PC-3 (cell line): ENCODE results near the gene AUTS2.

Experiments used
- EZH2 ChIP-seq: fragments of 300-600 bp; sonication (generic); IDR thresholded peaks from one replicate; pipeline ENCODE4 v1.6.1; 2017; ENCODE audit warnings: antibody characterized with exemption, mild to moderate bottlenecking, low read length; ENCODE audit not compliant: unreplicated experiment
- EZH2phosphoT487 ChIP-seq: fragments of 300-600 bp; sonication (generic); IDR thresholded peaks from 2 replicates; pipeline ENCODE4 v1.6.1; 2018; ENCODE audit warnings: mild to moderate bottlenecking, antibody characterized with exemption, low read length, borderline replicate concordance
- TF ChIP-seq, protein P1 (sequence below): fragments of 300-600 bp; sonication (generic); conservative IDR thresholded peaks from 2 replicates; pipeline ENCODE4 v1.5.1; 2017; ENCODE audit warnings: antibody characterized with exemption, low read depth, mild to moderate bottlenecking, low read length

DNA sequence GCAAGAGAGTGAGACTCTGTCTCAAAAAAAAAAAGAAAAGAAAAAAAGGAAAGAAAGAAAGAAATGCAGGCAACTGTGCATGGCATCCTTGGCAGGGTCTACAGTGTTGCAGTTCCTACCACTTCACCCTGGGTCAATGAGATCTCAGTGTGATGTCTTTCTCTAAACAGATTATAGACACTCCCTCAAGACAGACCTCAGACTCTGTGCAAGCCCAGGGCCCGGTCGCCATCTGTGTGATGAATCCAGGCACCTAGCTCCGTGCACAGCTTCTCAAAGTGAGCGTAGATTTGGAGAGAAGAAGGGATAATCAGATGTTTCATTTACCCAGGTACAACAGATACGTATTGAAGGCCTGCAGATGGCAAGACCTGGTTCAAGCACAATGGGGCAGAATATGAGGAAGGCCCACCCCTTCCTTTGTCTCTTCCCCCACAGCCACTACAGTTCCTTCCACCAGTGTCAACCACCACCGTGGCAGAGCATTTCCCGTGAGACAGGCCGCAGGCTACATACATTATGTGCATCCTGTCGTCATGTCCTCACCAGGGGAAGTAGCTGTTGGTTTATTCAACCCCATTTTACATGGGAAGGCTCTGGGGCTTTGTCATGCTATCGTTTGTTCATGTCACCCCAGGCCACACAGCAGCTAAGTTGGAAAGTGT, 1062.0 kb downstream of the AUTS2 start:
- TF ChIP-seq, protein P1, sequence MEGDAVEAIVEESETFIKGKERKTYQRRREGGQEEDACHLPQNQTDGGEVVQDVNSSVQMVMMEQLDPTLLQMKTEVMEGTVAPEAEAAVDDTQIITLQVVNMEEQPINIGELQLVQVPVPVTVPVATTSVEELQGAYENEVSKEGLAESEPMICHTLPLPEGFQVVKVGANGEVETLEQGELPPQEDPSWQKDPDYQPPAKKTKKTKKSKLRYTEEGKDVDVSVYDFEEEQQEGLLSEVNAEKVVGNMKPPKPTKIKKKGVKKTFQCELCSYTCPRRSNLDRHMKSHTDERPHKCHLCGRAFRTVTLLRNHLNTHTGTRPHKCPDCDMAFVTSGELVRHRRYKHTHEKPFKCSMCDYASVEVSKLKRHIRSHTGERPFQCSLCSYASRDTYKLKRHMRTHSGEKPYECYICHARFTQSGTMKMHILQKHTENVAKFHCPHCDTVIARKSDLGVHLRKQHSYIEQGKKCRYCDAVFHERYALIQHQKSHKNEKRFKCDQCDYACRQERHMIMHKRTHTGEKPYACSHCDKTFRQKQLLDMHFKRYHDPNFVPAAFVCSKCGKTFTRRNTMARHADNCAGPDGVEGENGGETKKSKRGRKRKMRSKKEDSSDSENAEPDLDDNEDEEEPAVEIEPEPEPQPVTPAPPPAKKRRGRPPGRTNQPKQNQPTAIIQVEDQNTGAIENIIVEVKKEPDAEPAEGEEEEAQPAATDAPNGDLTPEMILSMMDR, result no peak
- TF ChIP-seq EZH2phosphoT487, result no peak
- no peak for TF ChIP-seq EZH2
